Lower leg skin (tissue), 4 donors: ENCODE data around the gene FBXO41. TPM values are rescaled to one million over a fixed set of nuclear protein-coding genes. Genes with fewer than 3 reads are reported as not detected.

Experiments used
- DNase-seq, 2 donors: peaks; one replicate each; pipeline ENCODE4 v3.0.0-alpha.2; 2019; ENCODE audit warnings: low spot score in 2 of 2
- H3K4me3 ChIP-seq: fragments of 200-600 bp; sonication (generic); 2 replicates; pipeline ENCODE4 v1.5.1; 2017; ENCODE audit warnings: mild to moderate bottlenecking, low read depth; ENCODE audit not compliant: poor library complexity, severe bottlenecking
- POLR2A ChIP-seq, 2 donors: fragments of 450-650 bp; IDR thresholded peaks; one replicate each; pipeline ENCODE4 v1.6.1; 2016 to 2017; ENCODE audit warnings: antibody characterized with exemption in 2 of 2, mild to moderate bottlenecking in 1 of 2, moderate library complexity in 1 of 2
- WGBS, 2 donors: methylation state at CpG; one replicate each; pipeline ENCODE4 v1.1.5; 2018; 5-methylcytosine and 5-hydroxymethylcytosine counted together
- intact Hi-C: fragments of 100-400 bp; cut with DNase I; formaldehyde crosslinking; loops from one replicate; pipeline ENCODE4 v1.15.0; 2023; ENCODE audit warnings: low total_unique reads
- total RNA-seq, 4 donors: library from RNA; depleted of rRNA; stranded (reverse); fragments of >200 nt; gene quantifications; one replicate each; pipeline ENCODE4 v1.1.0, GENCODE V29; 2016
- TF ChIP-seq, protein P1 (sequence below), 3 donors: fragments of 450-650 bp; IDR thresholded peaks; one replicate each; pipeline ENCODE4 v1.5.1; 2016; ENCODE audit warnings: antibody characterized with exemption in 3 of 3, mild to moderate bottlenecking in 3 of 3, moderate library complexity in 2 of 3

FBXO41 gene
- total RNA-seq, 4 donors from 2014 or later = 2.9 to 4.1 (median 3.3) TPM

DNA sequence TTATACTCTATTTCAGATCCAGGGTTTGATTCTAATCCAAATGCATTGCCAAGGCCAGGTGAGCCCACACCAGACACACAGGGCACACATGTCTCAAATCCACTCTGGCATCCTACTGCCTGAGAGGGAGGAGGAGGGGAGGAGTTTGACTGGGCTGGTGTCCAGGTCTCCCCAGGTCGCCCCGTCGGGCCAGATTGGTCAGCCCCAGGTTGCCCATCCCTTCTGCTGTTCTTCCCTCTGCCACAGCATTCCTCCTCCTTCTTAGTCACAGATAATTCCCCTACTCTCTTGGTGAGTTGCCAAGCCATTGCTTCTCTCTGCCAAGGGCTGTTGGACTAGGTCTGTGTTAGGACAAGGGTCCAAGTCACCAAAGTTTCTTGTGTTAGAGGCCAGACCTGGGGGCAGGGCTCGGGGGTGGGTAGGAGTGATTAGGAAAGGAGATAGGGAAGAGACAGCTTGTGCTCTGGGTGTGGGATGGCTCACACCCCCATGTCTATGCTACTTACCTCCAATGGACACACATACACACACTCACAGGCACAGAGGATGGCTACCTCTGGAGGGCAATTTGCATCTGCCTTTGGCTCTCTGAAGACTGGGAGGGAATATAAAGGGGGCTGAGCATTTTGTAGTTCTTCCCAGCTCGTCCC, 11.6 kb upstream of the FBXO41 start:
- intact Hi-C loops = no loop called here
- peak in 1 of 2 donors; percentile 46 for DNase-seq
- no peak overlapping the region for H3K4me3 ChIP-seq
- TF ChIP-seq, protein P1, sequence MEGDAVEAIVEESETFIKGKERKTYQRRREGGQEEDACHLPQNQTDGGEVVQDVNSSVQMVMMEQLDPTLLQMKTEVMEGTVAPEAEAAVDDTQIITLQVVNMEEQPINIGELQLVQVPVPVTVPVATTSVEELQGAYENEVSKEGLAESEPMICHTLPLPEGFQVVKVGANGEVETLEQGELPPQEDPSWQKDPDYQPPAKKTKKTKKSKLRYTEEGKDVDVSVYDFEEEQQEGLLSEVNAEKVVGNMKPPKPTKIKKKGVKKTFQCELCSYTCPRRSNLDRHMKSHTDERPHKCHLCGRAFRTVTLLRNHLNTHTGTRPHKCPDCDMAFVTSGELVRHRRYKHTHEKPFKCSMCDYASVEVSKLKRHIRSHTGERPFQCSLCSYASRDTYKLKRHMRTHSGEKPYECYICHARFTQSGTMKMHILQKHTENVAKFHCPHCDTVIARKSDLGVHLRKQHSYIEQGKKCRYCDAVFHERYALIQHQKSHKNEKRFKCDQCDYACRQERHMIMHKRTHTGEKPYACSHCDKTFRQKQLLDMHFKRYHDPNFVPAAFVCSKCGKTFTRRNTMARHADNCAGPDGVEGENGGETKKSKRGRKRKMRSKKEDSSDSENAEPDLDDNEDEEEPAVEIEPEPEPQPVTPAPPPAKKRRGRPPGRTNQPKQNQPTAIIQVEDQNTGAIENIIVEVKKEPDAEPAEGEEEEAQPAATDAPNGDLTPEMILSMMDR (IDR thresholded peaks at IDR 0.05) = no peak
- TF ChIP-seq POLR2A (IDR thresholded peaks at IDR 0.05) = no peak
- 20 to 43% methylated on average over 5 of the region's 5 CpGs for WGBS, 2 donors

DNA sequence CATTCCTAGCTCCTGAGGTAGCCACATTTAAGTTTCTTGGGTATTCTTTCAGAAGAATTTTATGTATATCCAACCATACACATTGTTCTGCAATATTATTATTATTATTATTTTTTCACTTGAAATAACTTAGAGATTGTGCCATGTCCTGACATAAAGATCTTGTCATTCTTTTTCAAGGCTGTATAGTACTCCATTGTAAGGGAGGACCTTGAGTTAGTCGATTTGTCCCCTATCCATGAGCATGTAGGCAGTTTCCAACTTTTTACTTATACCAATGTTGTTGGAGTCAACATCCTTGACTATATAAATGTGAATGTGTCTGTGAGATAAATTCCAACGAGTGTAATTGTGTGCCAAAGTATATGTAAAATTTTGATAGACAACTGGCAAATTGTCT, 10.0 kb upstream of the FBXO41 start:
- intact Hi-C loops = no loop called here
- TF ChIP-seq, protein P1 (IDR thresholded peaks at IDR 0.05) = no peak
- TF ChIP-seq POLR2A (IDR thresholded peaks at IDR 0.05) = no peak
- H3K4me3 ChIP-seq = no peak overlapping the region
- DNase-seq = no peak
- 85 to 92% methylated on average over 2 of the region's 2 CpGs for WGBS, 2 donors

- TF ChIP-seq, protein P1 (IDR thresholded peaks at IDR 0.05) = no peak
- no peak for TF ChIP-seq POLR2A (IDR thresholded peaks at IDR 0.05)
- no peak for DNase-seq
- intact Hi-C loops = no loop called here
- H3K4me3 ChIP-seq = peak within 1 kb of the TSS; percentile 18
- 2 to 3% methylated on average over 12 to 40 of the region's 45 CpGs for WGBS, 2 donors
These were observed 9.4 kb upstream of the FBXO41 start, which contains the start of gene EGR4 for GRCh38 chr2:73293534-73294171. EGR4 (minus strand) TSS chr2:73293548; CDS start chr2:73293317, 231 bp downstream.

DNA sequence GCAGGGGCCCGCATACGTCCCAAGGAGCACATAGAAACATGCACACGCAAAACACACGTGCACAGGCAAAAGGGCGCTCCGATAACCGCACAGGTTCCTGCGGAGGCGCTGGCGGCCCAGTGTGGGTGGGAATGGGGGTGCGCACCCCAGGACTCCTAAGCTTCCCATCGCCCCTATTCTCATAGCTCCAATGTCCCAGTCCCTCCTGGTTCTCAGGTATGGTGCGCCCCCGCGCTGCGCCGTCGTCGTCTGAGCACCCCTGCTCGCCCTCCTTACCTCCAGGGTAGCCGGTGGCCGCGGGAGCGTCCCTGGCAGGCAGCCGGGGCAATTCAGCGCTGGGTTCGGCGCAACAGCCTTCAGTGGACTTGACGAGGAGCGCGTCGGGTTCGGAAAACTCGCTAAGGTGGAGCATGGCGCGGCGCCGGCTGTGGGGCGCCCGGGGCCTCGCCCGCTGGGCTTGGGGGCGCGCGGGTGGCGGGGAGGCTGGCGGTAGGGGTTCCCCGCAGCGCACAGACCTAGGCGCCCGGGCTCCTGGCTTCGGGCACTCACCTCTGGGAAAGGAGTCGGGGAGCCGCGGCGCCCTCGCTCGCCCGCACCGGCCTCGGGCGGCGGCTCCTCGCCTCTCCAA, 8.7 kb upstream of the FBXO41 start:
- TF ChIP-seq, protein P1 (IDR thresholded peaks at IDR 0.05) = no peak
- no peak for TF ChIP-seq POLR2A (IDR thresholded peaks at IDR 0.05)
- intact Hi-C loops = no loop called here
- DNase-seq = no peak
- 2 to 11% methylated on average over 14 to 52 of the region's 64 CpGs for WGBS, 2 donors
- H3K4me3 ChIP-seq = peak overlapping the region; percentile 18

DNA sequence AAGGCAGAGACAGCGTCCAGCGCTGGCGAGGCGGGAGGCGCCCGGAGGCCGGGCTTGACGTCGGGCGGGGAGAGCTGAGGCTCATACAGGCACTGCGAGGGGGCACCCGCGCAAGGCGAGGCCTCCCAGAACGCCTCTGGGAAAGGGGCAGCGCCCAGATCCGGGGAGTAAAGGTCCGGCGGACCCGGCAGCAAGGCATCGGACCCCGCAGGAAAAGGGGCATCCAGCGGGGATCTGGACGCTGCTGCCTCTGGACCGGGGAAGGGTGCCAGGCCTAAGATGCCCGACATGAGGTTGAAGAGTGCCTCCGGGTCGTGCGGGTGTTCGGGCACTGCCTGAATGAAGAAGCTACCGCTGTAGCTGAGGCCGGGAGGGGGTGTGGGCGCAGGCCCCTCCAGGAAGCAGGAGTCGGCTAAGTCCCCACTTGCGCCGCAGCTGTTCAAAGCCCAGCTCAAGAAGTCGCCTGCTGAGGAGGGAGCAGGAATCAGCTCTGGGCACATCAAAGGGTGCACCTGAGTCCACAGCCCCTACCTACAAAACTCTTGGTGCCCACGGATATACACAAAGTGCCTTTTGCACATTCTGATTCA, 8.1 kb upstream of the FBXO41 start:
- DNase-seq = peak in 1 of 2 donors; percentile 72
- intact Hi-C loops = no loop called here

More for the DNA sequence above, 8.1 kb upstream of the FBXO41 start:
- no peak for TF ChIP-seq POLR2A (IDR thresholded peaks at IDR 0.05)
- TF ChIP-seq, protein P1 (IDR thresholded peaks at IDR 0.05) = no peak
- no peak overlapping the region for H3K4me3 ChIP-seq
- 4 to 7% methylated on average over 9 to 38 of the region's 38 CpGs for WGBS, 2 donors
